Erythroblast (primary cell): Measurements from ENCODE around the gene PCED1B.

Experiments
- GATA1 ChIP-seq: IDR thresholded peaks from 2 replicates; pipeline ENCODE4 v1.6.1; 2011; ENCODE audit warnings: low read depth, mild to moderate bottlenecking, control low read depth, low read length, moderate library complexity
- POLR2A ChIP-seq: IDR thresholded peaks from 2 replicates; pipeline ENCODE4 v1.6.1; 2011; ENCODE audit warnings: mild to moderate bottlenecking, low read length

DNA sequence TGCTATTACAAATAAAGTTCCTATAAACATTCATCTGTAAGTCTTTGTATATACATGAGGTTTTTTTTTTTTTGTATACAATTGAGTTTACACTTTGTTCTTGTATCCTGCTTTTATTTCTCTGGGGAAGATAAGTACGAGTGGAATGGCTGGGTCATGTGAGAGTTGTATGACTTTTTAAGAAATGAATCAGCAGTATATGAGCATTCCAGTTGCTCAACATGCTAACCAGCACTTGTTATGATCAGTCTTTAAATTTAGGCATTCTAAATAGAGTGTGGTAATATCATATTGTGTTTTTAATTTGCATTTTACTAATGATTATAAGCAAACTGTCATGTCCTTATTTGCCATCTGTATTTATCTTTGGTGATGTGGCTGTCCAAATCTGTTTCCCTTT, 45.0 kb downstream of the PCED1B start:
- TF ChIP-seq POLR2A: no peak
- TF ChIP-seq GATA1: no peak
